Esophagus (tissue), 2 donors: ENCODE measurements around the gene TEX264. TPM values are rescaled to one million over a fixed set of nuclear protein-coding genes. Genes with fewer than 3 reads are reported as not detected.

Source experiments
- H3K27ac ChIP-seq, 2 donors: one replicate each; pipeline ENCODE4 v1.5.1; 2013; ENCODE audit warnings: low read depth in 2 of 2, mild to moderate bottlenecking in 2 of 2, inconsistent platforms in 1 of 2, low read length in 1 of 2, moderate library complexity in 1 of 2
- H3K27me3 ChIP-seq, 2 donors: one replicate each; pipeline ENCODE4 v1.6.1; 2013; ENCODE audit warnings: low read length in 2 of 2, control low read depth in 1 of 2, mild to moderate bottlenecking in 1 of 2; ENCODE audit not compliant: insufficient read depth in 2 of 2, control insufficient read depth in 1 of 2
- H3K36me3 ChIP-seq, 2 donors: one replicate each; pipeline ENCODE4 v1.6.1; 2013; ENCODE audit warnings: low read length in 1 of 2; ENCODE audit not compliant: control insufficient read depth in 2 of 2, insufficient read depth in 2 of 2
- H3K4me1 ChIP-seq, 2 donors: one replicate each; pipeline ENCODE4 v1.6.1; 2013; ENCODE audit warnings: low read length in 1 of 2; ENCODE audit not compliant: control insufficient read depth in 2 of 2, insufficient read depth in 2 of 2
- H3K4me3 ChIP-seq, 2 donors: one replicate each; pipeline ENCODE4 v1.5.1; 2013; ENCODE audit warnings: low read length in 2 of 2, mild to moderate bottlenecking in 2 of 2, low read depth in 1 of 2, moderate library complexity in 1 of 2
- H3K9me3 ChIP-seq, 2 donors: one replicate each; pipeline ENCODE4 v1.6.1; 2013; ENCODE audit warnings: mild to moderate bottlenecking in 2 of 2, low read depth in 1 of 2, low read length in 1 of 2, moderate library complexity in 1 of 2; ENCODE audit not compliant: control insufficient read depth in 2 of 2, insufficient read depth in 1 of 2
- WGBS, 2 donors: extraction: QIAGEN DNeasy Blood & Tissue Kit; methylation state at CpG; one replicate each; pipeline ENCODE4 v1.1.7; 2013; 5-methylcytosine and 5-hydroxymethylcytosine counted together
- polyA plus RNA-seq, 2 donors: library from polyadenylated mRNA; stranded (reverse); fragments of 200-250 nt; gene quantifications; one replicate each; pipeline ENCODE4 v1.2.3, GENCODE V29; 2013
- donor health status: healthy with polysubstance abuse.
- donor health status: Bipolar disorder and iron deficiency.

Gene TEX264
- polyA plus RNA-seq, 2 donors: 46.7 to 59.5 TPM

DNA sequence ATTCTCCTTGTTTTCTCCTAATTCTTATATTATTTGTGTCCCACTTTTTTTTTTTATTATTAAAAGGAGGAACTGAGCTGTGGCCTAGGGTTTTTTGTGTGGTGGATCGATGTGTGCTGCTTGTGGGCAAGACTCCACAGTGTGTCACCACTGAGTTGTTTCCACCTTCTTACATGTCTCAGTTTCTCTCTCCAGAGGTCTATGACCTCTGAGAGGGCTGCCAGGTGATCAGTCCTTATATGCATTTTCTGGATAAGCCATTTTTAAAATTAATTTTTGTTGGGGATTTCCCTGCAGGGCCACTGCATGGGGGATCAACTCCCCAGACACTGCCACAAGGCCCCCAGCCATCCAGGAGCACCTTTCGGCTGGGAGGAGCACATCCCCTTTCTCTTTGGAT is 80.2 kb downstream of the TEX264 start:
- Histone ChIP-seq H3K4me3 (no peak overlapping the region), H3K9me3 (peaks cover 0 to 2% of the 10 kb centered on the region in 2 donors), H3K36me3 (no peaks in the 10 kb centered on the region), H3K27me3 (no peaks in the 10 kb centered on the region), H3K4me1 (no peaks in the 10 kb centered on the region), H3K27ac (no peak overlapping the region)
- WGBS, 2 donors: 87 to 92% methylated on average over 2 of the region's 2 CpGs

Other genes starting within 250 kb of the TEX264 start
- gene DCAF1, start 171.2 kb upstream of the TEX264 start, polyA plus RNA-seq: 1 to 10 TPM; 4.9 to 8.0 TPM
- gene RAD54L2, start 132.5 kb upstream of the TEX264 start, polyA plus RNA-seq: 1 to 10 TPM; 1.9 to 3.3 TPM
- gene GRM2, start 35.8 kb downstream of the TEX264 start, polyA plus RNA-seq: under 1 TPM; 0.10 to 0.14 TPM
- not detected for gene IQCF6, start 108.0 kb downstream of the TEX264 start, polyA plus RNA-seq
- gene IQCF2, start 190.4 kb downstream of the TEX264 start, polyA plus RNA-seq: not detected
- not detected for gene IQCF5, start 204.3 kb downstream of the TEX264 start, polyA plus RNA-seq
- not detected for gene IQCF1, start 232.1 kb downstream of the TEX264 start, polyA plus RNA-seq